NCI-H2081 (cell line): ENCODE measurements around the gene DCAKD.
"Not testable (repeated sequence)": the region's sequence is repeated elsewhere in the genome, so short reads cannot be mapped to it uniquely, and the experiment has no call there.

Experiments
- DNase-seq, 2 experiments: peaks; one replicate each; lab custom pipeline; 2025; lab: John Stamatoyannopoulos, UW

DCAKD gene

DNA sequence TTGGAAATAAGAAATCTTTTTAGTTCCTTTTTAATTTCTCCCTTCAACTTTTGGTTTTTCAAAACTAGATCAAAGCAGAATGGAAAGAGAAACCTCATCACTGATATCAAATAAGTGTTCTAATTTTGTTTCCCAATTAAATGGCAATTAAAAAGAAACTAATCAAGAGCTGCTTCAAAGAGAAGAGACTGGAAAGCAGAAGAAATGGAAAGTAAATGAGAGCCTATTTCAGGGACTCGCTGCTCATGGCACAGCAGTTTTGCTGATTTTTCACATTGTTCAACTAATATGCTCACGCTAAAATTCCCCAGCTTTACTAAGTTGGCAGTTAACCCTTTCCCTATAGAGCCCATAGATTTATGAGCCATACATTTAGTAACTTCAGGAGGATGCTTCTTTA is 16.2 kb upstream of the DCAKD start:
- no peak for DNase-seq

DNA sequence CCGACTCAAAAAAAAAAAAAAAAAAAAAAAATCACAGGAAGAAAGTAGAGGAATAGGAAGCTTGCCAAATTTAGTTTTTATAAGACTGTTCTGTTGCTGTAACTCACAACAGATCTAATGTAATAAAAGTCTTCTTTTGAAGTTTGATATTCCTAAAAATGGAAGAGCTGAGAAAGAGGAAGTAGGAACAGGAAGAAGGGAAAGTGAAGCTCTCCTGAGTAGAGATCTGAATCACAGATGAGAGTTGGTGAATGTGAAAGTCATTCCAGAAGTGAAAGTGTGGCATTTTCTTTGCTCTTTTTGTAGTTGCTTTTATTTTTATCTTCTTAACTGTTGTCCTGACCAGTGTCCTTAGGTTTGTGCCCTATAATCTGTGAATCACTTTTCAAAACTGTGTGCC is 11.8 kb upstream of the DCAKD start:
- DNase-seq = no peak

DNA sequence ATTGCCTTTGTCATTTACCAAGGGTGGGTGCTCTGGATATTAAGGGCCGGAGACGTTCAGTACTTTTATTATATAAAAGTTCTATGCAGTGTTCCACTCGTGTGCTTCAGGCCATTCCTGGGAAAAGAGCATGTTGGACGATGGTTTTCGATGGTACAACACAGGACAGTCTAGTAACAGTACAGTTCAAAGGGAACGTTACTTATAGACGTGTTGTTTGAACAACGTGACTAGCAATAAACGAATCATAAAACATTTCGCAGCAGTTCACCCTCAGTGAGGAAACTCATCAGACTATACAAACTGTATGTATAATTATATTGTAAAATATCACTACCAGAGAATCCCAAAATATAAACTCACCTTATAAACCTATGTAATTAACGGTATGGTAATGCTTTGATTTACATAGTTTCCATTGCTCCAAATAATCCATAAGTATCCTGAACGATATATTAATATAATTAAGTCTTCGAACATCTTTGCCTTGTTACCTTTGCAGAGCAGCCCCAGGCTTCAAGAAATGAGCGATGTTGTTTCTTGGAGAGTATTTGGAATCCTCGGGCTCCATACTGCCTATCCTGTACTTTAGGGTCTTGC is 10.3 kb upstream of the DCAKD start:
- DNase-seq = no peak

DNA sequence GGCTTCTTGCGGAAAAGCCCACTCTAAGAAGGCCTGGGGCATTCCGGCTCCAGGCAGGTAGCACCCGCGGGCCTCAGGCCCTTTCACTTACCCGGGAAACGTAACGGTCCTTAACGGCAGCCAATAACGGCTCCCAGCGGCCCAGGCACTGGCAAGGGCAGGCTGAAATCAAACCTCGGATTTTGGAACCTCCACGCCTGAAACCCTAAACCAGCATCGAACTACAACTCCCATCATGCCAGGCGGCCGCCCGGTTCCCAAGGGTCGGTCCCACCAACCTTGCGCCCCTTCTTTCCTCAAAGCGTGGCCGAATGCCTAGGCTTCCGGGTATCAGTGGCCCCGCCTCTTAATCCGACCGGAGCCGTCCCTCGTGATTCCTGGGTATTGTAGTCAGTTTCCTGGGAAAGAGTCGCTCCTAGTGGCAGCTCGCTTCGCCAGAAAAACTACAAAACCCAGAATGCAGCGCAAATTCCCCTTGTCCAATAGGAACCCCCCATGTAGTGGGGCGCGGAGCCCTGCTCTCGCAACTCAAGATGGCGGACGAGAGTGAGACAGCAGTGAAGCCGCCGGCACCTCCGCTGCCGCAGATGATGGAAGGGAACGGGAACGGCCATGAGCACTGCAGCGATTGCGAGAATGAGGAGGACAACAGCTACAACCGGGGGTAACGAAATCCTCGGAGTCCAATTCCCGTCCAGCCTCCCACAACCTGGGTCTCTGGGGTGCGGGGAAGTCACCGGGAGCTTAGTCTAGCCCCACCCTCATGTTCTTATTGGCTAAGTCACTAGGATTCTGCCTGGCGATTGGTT is 9.6 kb upstream of the DCAKD start, which contains the start of gene NMT1:
TSS of gene NMT1 (plus strand) at position 521 of the 809 bp plus-strand sequence. CDS start at position 534, 13 bp downstream.
- peak; percentile 100 for DNase-seq

- no peak for DNase-seq
Measured at GRCh38 chr17:45060382-45060796, 9.0 kb upstream of the DCAKD start.

- DNase-seq = peak; percentile 37 to 74
Measured at GRCh38 chr17:45052052-45052772, 780 bp upstream of the DCAKD start.

- DNase-seq = not testable (repeated sequence)
Measured at GRCh38 chr17:45051720-45052051, 254 bp upstream of the DCAKD start.

GRCh38 chr17:45050481-45051059 is 862 bp downstream of the DCAKD start:
- DNase-seq = peak; percentile 16 to 47

- no peak for DNase-seq
Measured at GRCh38 chr17:45048795-45049563, 2.5 kb downstream of the DCAKD start.

GRCh38 chr17:45046537-45047125 is 4.8 kb downstream of the DCAKD start:
- no peak for DNase-seq

- DNase-seq = no peak
Measured at GRCh38 chr17:45043813-45044540, 7.5 kb downstream of the DCAKD start.

GRCh38 chr17:45042346-45043120 is 8.9 kb downstream of the DCAKD start:
- DNase-seq = no peak

DNA sequence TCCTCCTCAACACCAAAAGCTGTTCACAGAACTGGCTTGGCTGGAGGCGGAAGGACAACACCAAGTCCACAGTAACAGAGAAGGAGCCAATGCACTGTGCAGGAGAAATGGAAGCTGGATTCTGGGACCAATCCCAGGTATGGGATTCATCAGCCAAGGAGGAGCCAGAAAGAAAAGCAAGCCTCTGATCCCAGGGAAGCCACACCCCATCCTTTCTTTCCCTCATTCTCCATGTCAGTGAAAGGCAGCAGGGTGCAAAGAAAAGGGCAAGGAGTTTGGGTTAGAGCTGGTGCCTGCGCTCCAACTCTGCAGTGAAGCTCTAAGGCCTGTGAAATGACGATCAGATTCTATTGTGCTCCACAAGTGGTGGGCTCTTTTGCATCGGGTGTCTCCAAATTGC is 11.0 kb downstream of the DCAKD start:
- DNase-seq = no peak

- DNase-seq = no peak
Measured at GRCh38 chr17:45038728-45039634, 12.5 kb downstream of the DCAKD start.

DNA sequence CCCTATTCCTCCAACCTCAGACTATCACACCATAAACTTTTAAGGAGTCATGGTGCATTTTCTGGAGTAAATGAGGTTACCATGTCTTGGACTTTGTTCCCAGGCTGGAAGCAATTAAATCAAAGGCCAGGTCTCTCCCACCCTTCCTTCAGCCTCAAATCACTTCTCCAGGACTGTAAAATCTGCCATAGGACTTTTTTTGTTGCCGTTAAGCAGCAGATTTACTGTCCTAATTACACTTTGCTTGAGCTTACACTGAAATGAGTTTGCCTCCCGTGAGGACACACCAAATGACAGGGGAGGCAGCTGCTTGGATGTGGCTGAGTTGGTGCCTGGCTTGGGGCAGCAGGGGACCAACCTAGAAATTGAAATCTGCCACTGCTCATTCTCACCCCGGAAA is 14.7 kb downstream of the DCAKD start:
- DNase-seq = peak in 1 of 2 experiments; percentile 16

- DNase-seq = no peak
Measured at GRCh38 chr17:45035848-45036247, 15.6 kb downstream of the DCAKD start.

GRCh38 chr17:45034599-45034998 is 16.8 kb downstream of the DCAKD start:
- DNase-seq = no peak

- no peak for DNase-seq
Measured at GRCh38 chr17:45032174-45032541, 19.3 kb downstream of the DCAKD start.
